PFSK-1 (cell line): ENCODE data around the gene C22orf23.

Experiments
- FOXP2 ChIP-seq: optimal IDR thresholded peaks from 2 replicates; pipeline ENCODE3; 2011; ENCODE audit warnings: borderline replicate concordance, control low read depth, inconsistent platforms; ENCODE audit not compliant: insufficient read depth; ENCODE audit errors: extremely low read length, extremely low read depth
- POLR2AphosphoS5 ChIP-seq: IDR thresholded peaks from 2 replicates; pipeline ENCODE4 v1.6.1; 2012; ENCODE audit warnings: low read depth, mild to moderate bottlenecking, control low read depth, low read length, moderate library complexity
- SIN3A ChIP-seq: IDR thresholded peaks from 2 replicates; pipeline ENCODE4 v1.6.1; 2012; ENCODE audit warnings: mild to moderate bottlenecking, low read length, moderate library complexity, borderline replicate concordance; ENCODE audit not compliant: insufficient read depth
- TAF1 ChIP-seq: IDR thresholded peaks from 2 replicates; pipeline ENCODE4 v1.6.1; 2012; ENCODE audit warnings: low read length, control low read depth, borderline replicate concordance; ENCODE audit not compliant: insufficient read depth
- TF ChIP-seq, protein P1 (sequence below), 2 experiments: IDR thresholded peaks; 2 replicates each; pipeline versions ENCODE4 v1.6.1 to v1.8.0; 2011 to 2012; ENCODE audit warnings: low read depth in 2 of 2, low read length in 2 of 2, control low read depth in 1 of 2, inconsistent platforms in 1 of 2, mild to moderate bottlenecking in 1 of 2, moderate library complexity in 1 of 2; ENCODE audit not compliant: insufficient read depth in 1 of 2

DNA sequence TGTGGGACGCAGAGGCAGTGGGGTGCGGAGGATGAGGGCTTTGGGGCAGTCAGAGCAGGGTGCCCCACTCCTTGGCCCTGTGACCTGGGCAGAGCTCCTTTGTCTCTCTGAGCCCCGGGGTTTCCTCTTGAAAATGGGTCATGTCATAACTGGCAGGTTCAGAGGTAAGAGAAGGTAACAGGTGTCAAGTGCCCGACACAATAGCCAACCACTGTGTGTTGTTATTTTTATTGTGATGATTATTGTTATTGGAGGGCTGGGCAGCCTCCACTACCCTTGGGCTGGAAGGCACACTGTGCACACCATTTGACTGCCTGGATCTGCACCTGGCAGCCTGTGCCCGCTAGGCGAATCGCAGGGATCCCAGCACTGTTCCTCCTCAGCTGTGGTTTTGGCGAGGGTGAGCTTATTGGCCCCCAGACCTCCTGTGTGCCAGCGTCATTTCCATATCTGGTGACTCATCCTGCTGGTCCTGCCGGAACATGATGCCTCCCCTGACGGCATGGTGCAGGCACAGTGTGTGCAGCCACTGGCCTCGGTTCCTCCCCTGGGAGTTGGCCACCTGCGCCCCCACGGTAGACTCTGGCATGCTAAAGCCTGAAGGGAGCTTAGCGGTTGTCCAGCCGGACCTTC is 46.4 kb upstream of the C22orf23 start:
- TF ChIP-seq, protein P1, sequence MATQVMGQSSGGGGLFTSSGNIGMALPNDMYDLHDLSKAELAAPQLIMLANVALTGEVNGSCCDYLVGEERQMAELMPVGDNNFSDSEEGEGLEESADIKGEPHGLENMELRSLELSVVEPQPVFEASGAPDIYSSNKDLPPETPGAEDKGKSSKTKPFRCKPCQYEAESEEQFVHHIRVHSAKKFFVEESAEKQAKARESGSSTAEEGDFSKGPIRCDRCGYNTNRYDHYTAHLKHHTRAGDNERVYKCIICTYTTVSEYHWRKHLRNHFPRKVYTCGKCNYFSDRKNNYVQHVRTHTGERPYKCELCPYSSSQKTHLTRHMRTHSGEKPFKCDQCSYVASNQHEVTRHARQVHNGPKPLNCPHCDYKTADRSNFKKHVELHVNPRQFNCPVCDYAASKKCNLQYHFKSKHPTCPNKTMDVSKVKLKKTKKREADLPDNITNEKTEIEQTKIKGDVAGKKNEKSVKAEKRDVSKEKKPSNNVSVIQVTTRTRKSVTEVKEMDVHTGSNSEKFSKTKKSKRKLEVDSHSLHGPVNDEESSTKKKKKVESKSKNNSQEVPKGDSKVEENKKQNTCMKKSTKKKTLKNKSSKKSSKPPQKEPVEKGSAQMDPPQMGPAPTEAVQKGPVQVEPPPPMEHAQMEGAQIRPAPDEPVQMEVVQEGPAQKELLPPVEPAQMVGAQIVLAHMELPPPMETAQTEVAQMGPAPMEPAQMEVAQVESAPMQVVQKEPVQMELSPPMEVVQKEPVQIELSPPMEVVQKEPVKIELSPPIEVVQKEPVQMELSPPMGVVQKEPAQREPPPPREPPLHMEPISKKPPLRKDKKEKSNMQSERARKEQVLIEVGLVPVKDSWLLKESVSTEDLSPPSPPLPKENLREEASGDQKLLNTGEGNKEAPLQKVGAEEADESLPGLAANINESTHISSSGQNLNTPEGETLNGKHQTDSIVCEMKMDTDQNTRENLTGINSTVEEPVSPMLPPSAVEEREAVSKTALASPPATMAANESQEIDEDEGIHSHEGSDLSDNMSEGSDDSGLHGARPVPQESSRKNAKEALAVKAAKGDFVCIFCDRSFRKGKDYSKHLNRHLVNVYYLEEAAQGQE (IDR thresholded peaks at IDR 0.05; ENCODE audit: insufficient read depth in 1 of 2, low read depth in 2 of 2, low read length in 2 of 2): no peak
- TF ChIP-seq POLR2AphosphoS5: no peak
- TF ChIP-seq TAF1: no peak
- no peak for TF ChIP-seq SIN3A
- no peak for TF ChIP-seq FOXP2
